GM21825 (cell line): ENCODE results near the gene ZBTB24.
"Not testable (repeated sequence)": the region's sequence is repeated elsewhere in the genome, so short reads cannot be mapped to it uniquely, and the experiment has no call there.

ENCODE experiments used
- ATAC-seq: cut with Tn5 transposase; IDR thresholded peaks from one replicate; pipeline ENCODE4 v1.9.1; 2021; ENCODE audit warnings: mild to moderate bottlenecking, moderate library complexity; ENCODE audit not compliant: unreplicated experiment

The ZBTB24 gene

DNA sequence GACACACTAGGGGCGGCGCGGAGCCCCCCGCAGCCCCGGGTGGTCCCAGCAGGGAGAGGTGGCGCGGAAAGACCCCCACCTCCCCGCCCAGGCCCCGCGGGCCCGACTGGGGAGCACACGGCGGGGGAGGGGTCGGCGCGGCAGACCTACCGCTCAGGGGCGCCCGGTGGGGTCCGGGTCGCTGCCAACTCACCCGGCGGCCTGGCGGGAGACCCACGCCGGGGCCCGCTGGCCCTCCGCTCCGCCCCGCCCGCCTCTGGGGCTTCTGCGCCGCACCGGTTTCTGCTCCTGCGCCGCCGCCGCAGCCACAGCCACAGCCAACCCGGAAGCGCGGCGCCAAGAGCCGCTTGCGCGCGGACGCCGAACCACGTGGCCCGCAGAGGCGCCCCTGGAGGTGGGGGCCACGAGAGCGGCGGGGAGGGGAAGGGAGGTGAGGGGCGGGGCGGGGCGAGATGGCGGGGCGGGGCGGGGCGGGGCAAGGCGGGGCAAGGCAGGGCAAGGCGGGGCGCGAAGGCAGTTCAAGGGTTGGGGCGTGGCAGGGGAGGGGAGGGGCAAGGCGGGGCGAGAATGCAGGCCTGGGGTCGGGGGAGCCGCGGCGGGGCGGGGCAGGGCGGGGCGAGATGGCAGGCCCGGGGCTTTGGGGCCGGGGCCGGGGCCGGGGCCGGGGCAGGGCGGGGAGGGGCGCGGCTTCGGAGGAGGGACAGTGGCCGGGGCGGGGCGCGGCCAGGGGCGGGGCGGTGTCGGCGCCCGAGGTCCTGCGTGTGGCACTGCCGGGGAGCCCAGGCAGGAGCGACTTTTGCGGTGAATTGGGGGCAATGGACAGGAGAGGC, at the start of gene ZBTB24:
TSS of gene ZBTB24 (minus strand) at position 315 of the 830 bp plus-strand sequence. CDS start 1,193 bp downstream, outside the sequence.
- peak; percentile 89 for ATAC-seq

DNA sequence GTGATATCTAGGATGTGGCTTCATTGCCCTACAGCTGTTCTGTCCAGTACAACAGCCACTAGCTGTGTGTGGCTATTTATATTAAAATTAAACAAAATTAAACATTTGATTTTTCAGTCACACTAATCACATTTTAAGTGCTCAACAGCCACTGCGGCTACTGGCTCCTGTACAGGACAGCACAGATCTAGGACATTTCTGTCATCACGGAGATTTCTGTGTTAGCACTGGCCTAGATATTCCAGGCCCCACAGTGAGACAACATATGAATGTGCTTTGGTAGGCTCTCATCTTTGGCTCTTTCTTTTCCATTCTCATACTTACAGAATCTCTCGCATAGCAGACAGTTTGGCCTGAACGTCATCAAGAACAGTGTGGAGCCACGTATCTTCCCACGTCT, 48.4 kb upstream of the ZBTB24 start:
- no peak for ATAC-seq

DNA sequence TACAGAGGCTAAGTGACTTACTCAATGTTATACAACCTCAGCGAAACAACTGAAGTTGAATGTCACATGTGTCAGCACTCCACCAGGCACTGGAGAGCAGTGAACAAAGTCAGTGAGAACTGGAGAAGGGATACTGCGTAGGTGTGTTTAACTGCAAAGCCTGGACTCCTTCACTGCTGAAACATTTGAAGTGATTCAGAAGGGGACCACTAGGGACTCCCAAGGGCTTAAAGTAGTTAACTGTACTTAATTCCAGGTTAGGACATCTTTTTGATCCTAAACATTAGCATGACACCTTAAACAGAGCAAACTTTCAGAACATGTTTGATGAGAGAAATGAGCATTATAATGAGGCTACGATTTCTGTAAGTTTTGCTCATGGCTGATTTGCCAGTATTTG, 45.0 kb upstream of the ZBTB24 start:
- no peak for ATAC-seq

DNA sequence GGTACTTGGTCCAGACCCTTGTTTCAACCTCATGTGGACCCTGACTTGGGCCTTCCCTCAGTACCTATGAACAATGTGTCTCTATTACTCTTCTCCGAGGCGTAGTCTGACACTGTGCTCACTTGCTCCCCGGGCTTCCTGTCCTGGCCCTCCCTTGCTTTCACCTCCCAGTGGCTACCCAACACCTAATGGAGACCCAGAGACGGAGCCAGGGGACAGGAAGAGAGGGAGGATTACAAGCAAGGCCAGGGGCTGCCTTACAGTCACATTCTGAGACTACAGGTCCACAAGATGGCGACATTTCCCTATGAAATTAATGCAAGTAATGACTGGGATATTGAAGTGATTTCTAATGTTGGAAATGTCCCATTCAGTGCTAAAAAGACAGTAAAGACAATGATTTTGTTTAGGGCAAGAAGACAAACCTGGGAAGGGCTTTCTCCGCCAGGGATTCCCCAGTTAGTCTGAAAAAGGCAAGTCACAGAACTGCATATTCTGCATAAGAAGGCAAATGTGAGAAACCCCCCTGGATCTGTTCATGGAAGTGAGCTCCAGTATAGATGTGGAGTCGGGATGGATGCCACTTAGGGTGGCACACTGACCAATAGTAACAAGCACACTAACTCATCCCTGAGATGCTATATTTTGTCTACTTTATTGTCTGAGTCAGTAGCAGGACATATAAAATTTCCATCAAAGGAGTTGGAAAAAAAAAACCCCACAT, 44.0 kb upstream of the ZBTB24 start:
- ATAC-seq, result no peak

DNA sequence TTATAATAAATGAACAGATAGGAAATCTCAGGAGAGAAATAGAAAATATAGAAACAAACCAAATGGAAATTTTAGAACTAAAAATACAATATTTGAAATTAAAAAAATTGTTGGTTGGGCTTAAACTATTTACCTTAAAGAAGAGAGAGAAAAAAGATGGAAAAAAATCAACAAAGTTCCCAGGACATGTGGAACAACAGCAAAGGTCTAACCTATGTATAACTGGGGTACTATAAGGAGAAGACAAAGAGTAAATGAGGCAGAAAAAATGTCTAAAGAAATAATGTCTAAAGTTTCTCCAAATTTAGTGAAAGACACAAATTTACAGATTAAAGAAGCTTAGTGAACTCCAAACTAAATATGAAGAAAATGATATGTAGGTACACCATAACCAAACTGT, 41.1 kb upstream of the ZBTB24 start:
- ATAC-seq, result no peak

DNA sequence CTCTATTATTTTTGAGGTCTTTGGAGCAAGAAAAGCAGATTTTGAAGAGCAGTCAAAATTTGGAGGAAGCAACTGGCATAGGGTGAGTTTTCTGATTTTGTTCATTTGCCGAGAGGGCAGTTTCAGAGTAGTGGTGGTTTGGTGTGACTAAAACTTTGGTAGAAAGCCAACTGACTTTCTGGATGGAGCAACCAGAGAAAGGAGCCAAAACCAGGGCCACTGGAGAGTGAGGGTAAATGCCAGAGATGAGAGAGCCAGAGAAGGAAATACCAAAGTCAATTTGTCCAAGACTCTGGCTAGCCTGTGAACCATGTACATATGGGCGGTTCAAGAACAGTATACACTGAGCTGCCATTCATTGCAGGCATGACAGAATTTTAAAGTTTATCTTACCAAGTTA, 40.5 kb upstream of the ZBTB24 start:
- ATAC-seq, result no peak

DNA sequence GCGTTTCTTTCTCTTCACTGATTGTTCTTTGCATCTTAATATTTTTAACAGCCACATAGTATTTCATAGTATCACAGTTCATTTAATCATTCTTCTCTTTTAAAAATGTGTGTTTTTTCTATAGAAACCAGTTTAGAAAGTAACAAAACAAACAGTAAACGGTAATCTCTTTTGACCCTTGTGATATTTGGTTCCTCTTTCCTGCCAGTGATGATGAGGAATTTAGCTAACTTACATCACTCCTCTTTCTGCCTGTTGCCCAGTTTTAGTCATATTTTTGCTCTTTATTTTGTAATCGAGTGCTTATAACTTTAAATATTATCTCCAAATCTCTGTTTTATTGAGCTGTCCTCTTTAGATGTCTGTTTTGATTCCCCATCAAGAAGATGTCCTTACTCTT, 38.1 kb upstream of the ZBTB24 start:
- no peak for ATAC-seq

DNA sequence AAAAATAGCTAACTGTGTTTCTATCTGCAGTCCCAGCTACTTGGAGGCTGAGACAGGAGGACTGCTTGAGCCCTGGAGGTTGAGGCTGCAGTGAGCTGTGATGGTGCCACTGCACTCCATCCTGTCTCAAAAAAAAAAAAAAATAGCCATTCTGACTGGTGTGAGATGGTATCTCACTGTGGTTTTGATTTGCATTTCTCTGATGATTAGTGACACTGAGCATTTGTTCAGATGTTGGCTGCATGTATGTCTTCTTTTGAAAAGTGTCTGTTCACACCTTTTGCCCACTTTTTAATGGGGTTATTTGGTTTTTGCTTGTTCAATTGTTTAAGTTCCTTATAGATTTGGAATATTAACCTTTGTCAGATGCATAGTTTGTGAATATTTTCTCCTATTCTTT, 36.6 kb upstream of the ZBTB24 start:
- ATAC-seq, result not testable (repeated sequence)

DNA sequence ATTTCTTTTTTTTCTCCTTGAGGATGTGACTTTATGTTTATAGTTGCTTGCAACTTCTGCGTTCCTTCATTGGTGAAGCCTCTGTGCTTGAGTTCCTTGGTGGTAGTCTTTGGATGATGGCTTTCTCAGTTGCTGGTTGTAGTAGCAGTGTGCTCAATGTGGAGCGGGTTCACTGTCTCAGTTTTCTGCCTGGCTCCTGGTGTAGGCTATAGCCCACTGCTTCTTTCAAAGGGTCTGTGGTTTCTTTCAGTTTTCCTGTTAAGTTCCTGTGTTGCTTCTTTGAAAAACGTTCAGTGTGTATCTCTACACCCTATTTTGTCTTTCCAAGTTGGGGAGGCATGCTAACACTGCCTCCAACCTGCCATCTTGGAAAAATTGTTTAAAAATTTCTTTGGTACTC, 33.9 kb upstream of the ZBTB24 start:
- no peak for ATAC-seq

DNA sequence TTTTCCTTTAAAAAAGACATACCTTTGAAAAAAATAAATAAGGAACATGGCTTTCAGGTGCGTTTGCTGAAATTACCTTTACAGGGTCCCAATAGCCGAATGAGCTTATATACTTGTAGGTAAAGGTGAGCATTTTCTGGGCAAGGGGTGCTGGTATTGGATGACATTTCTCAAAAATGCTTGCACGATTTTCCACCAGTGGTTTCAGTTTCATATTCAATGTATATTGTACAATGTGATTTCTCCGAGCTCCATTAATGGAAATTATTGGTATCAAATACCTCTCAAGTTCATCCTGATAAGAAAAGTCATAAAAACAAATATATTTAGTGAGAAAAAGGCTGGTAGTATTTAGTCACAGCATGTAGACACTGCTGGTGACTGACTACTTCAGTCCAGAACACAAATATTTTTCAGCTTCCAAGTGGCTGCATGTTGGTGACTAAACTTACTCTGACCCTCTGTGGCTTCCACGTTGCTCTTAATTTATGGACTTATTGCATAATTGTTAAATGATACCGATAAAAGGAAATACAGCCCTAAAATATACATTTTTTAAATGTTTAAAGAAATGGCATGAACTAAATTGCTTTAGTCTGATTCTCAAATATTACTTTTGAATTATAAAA, 32.9 kb upstream of the ZBTB24 start:
- ATAC-seq, result no peak

DNA sequence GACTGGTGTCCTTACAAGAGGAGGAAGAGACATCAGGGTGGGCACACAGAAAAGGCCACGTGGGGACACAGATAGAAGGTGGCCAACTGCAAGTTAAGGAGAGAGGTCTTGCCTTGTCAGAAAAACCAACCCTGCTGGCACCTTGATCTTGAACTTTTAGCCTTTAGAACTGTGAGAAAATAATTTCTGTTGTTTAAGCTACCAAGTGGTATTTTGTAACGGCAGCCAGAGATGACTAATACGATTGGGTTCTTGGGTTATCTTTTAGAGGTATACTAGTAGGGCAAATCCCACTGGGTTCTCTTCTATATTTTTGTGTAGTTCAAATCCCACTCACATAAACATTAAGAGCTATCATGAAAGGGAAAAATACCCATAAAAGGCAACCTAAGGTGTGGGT, 31.9 kb upstream of the ZBTB24 start:
- no peak for ATAC-seq

DNA sequence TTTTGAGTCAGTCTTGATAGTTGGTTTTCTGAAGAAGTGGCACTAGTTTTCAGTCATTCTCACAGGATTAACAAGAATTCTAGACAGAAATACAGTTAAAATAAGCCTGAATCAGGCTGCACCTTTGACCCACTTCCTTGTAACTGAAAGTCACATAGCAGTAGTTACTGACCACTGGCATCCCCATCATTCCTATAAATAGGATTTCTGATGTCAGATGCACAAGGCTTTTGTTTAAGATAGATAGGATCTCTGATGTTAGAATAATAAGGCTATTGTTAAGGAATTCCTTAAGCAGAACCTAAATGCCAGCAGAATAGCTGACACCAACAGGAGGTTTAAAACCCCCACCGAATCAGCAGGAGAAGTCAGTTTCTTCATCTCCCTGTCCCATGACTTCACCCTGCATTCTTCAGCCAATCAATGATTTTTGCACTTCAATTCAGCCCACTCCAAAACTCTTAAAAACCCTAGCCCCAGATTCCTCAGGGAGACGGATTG, 30.6 kb upstream of the ZBTB24 start:
- no peak for ATAC-seq

DNA sequence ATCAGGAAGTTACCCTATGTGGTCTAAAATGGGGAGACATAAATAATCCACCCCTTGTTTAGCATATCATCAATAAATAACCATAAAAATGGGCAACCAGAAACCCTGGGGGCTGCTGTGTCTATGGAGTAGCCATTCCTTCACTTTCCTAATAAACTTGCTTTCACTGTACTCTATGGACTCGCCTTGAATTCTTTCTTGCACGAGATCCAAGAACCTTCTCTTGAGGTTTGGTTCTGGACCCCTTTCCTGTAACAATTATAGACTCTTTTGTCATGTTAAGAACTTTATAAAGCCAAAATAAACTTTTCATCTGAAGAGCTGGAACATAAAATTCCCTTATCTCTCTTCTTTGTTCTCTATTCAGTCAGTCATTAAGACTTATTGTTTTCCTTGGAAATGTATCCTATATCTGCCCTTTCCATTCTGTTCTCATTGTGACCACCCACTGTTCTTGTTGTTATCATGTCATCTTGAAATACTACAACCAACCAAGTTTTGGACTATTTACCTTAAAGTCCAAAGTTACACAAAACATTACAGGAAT, 29.3 kb upstream of the ZBTB24 start:
- no peak for ATAC-seq

DNA sequence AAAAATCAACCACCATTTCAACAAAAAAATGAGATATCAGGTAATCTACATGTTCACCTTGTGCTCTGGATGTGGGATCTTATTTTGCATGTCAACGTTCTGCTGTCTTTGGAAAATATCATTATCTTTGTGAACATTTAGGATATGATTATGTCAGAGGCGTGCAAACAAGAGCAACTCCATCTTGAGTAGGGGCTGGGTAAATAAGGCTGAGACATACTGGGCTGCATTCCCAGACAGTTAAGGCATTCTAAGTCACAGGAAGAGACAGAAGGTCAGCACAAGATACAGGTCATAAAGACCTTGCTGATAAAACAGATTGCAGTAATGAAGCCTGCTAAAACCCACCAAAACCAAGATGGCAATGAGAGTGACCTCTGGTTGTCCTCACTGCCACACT, 28.8 kb upstream of the ZBTB24 start:
- no peak for ATAC-seq

DNA sequence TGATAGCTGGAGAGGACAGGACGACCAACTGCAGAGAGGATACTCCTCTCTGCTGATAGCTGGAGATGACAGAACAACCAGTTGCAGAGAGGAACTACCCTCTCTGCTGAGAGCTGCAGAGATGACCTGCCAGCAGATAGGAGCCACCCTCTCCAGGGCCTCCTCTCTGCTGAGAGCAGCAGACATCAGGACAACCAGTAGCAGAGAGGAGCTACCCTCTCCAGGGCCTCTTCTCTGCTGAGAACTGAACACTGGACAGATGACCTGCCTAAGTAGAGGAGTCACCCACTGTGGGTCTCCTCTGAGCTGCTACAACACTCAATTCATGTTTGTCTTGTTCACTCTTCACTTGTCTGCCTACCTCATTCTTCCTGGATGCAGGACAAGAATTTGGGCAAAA, 27.3 kb upstream of the ZBTB24 start:
- no peak for ATAC-seq

DNA sequence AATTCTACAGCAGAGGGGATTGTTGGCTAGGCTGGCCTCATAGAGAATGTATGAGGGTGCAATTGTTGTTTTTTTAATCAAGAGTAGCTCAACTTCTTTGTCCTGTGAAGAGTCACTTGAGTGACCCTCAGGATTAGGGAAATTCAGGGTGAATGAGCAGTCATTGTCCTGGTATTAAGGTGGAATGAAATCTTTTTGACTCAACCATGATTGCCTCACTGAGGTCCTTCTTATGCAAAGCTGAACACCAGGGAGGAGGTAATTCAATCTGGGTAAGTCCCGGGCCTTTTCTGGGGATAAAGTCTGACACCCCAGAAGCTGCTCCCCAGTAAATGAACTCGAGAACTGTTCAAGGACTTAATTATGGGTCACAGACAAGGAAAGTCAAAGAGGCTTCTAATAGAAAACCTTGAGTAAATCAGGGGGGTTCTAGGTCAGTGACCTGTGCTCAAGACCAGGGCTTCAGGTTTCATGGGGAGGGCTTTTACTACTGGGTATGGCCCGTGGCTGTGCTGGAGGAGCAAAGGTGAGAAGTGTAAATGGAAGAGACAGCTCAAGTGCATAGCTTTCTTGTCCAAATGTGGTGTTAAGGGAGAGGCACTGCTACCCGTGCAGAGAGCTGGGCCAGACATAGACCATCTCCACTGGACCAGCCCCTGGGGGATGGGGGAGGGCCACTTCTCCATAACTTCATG, 25.3 kb upstream of the ZBTB24 start:
- no peak for ATAC-seq

DNA sequence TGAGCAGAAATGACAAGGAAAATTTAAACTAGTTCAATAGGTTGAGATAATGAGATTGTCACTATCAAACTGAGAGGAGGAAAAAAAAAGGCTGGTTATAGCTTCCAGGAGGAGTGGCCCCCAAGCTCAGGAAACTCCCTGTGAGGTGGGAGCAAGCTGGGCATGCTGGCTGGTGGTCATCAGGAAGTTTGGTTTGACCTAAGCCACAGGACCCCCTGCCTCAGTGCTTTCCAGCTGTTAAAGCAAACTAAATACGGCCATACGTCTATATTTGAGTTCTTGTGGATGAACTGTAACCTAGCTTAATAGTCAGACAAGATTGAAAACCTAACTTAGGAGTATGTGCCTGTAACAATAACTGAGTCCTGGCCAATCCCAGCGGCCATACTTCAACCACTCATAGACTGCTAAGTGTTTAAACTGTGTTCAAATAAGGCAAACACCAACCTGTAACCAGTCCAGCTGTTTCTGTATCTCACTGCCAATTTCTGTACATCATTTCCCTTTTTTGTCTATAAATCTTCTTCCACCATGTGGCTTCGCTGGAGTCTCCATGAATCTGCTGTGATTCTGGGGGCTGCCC, 24.6 kb upstream of the ZBTB24 start:
- no peak for ATAC-seq

DNA sequence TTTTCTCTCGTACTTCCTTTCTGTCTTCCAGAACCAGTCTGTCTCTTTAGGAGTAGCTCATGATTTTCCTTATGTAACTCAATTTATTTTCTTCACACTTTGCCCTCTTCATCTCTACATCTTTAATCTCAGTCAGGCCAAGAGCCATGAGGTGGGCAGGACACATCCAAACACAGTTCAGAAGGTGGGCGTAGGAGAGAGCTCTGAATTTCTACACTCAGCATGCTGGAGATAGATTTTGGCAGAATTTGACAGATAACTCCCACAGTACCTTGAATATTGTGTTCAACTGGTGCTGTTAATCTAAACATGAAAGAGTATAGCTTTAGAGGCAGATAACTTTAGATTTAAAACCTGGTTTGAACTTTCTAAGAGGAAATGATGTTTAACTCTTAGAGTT, 23.8 kb upstream of the ZBTB24 start:
- ATAC-seq, result no peak

DNA sequence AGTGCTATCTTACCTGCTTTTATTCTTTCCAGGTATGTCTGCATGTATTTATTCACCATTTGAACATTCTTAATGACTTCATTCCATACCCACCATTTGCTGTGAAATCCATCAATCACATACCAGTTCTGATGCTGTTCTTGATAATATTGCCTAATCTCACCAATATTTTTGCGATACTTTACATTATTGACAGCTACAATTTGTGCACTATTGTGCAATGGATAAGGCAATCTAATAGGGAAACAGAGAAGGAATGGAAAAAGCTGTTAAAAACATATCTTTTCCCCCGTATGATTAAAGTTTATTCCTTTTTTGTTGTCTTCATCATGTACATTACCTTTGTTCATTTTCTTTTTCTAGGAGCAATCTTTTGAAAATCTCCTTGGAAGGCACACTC, 23.3 kb upstream of the ZBTB24 start:
- no peak for ATAC-seq
